Gastrocnemius medialis (tissue), 4 donors: ENCODE data around the gene FNDC8. TPM values are rescaled to one million over a fixed set of nuclear protein-coding genes. Genes with fewer than 3 reads are reported as not detected.

Experiments
- ATAC-seq, 2 donors: fragments of 150-250 bp; one replicate each; pipeline ENCODE4 v1.9.1; 2016
- DNase-seq, 2 donors: peaks; one replicate each; pipeline ENCODE4 v3.0.0-alpha.2; 2019
- H3K27ac ChIP-seq, 4 donors: fragments of 200-600 bp; sonication (generic); 1 replicate in 1 of 4; 2 replicates in 3 of 4; pipeline ENCODE4 v1.5.1; 2016 to 2018; ENCODE audit warnings: mild to moderate bottlenecking in 2 of 4, moderate library complexity in 1 of 4
- H3K27me3 ChIP-seq, 3 donors: fragments of 200-600 bp; sonication (generic) in 2 of 3; 1 replicate in 1 of 3; 2 replicates in 2 of 3; pipeline versions ENCODE4 v1.5.1 to v1.6.0; 2016 to 2019; ENCODE audit warnings: mild to moderate bottlenecking in 1 of 3, moderate library complexity in 1 of 3
- H3K36me3 ChIP-seq, 2 donors: fragments of 200-600 bp; sonication (generic) in 1 of 2; one replicate each; pipeline ENCODE4 v1.5.1; 2017 to 2018
- H3K4me1 ChIP-seq, 2 donors: fragments of 200-600 bp; sonication (generic) in 1 of 2; one replicate each; pipeline ENCODE4 v1.5.1; 2016 to 2017; ENCODE audit warnings: mild to moderate bottlenecking in 2 of 2
- H3K4me3 ChIP-seq, 4 donors: fragments of 200-600 bp; sonication (generic) in 3 of 4; 1 replicate in 1 of 4; 2 replicates in 3 of 4; pipeline ENCODE4 v1.5.1; 2016 to 2019; ENCODE audit warnings: mild to moderate bottlenecking in 2 of 4
- H3K9me3 ChIP-seq, 3 donors: fragments of 200-600 bp; sonication (generic) in 2 of 3; 1 replicate in 1 of 3; 2 replicates in 2 of 3; pipeline ENCODE4 v1.5.1; 2016 to 2019
- CTCF ChIP-seq, 5 experiments: fragments of 450-650 bp in 3 of 5; fragments of 200-600 bp in 2 of 5; sonication (generic) in 2 of 5; IDR thresholded peaks in 4 of 5; conservative IDR thresholded peaks in 1 of 5; 1 replicate in 4 of 5; 2 replicates in 1 of 5; pipeline ENCODE4 v1.5.1; 2016 to 2019; ENCODE audit warnings: antibody characterized with exemption in 5 of 5, mild to moderate bottlenecking in 3 of 5, moderate library complexity in 3 of 5
- POLR2A ChIP-seq, 2 donors: fragments of 450-650 bp; IDR thresholded peaks; one replicate each; pipeline ENCODE4 v1.6.1; 2017; ENCODE audit warnings: antibody characterized with exemption in 2 of 2, mild to moderate bottlenecking in 2 of 2, moderate library complexity in 2 of 2
- in situ Hi-C, 4 donors: fragments of 200-750 bp; cut with MboI; loops; one replicate each; pipeline versions ENCODE4 v1.15.0 to v1.8.0; 2017; ENCODE audit warnings: low sequenced_read_pairs in 4 of 4
- intact Hi-C: fragments of 100-400 bp; cut with DNase I; formaldehyde crosslinking; loops from one replicate; pipeline ENCODE4 v1.15.1; 2023; ENCODE audit warnings: low total_unique reads
- total RNA-seq, 4 donors: library from RNA; depleted of rRNA; stranded (reverse); fragments of >200 nt; gene quantifications; one replicate each; pipeline versions ENCODE4 v1.1.0 to v1.2.3, GENCODE V29; 2016

The FNDC8 gene
- total RNA-seq, 4 donors from 2014 or later = not detected

DNA sequence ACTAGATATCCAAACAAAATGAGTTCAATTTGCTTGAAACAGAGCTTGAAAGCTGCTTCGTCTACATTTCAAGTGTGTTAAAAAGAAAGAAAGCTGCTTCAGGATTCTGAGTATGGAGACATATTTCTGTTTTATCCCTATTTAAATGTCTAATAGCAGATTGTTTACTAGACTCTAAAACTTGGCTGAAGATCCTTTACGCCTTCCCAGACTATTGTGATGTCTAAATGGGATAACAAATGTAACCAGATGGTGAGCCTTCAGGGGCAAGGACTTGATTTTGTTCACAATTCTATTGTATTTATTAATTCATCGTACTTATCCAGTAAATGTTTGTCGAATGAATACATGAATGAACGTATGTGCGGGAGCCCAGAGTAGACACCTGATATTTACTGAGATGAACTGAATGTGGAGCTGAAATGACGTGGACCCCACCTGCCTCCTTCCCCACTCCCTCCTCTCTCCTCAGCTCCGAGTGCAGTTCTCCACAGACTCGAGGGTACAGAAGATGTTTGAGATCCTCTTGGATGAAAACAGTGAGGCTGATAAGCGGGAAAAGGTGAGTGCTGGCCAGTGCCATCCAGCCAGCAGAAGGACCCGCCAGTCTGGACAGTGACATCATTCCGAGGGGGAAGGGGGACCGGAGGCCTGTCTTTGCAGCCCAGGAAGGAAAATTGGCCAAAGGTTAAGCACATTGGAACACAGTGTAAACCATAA lies 31.2 kb downstream of the FNDC8 start:
- TF ChIP-seq CTCF (IDR thresholded peaks at IDR 0.05 in 4 of 5, conservative IDR thresholded peaks at IDR 0.05 in 1 of 5) (no peak), POLR2A (IDR thresholded peaks at IDR 0.05) (no peak)
- ATAC-seq (no peak), DNase-seq (no peak)
- intact Hi-C loops (no loop called here), in situ Hi-C loops (loop anchor here in 2 of 4 donors (10.0 to 25.0 kb wide), 2 partner anchors 392 to 585 kb away; partner anchors contain the start of gene RASL10B (in 1 of the 2))
- no peaks in the 10 kb centered on the region for H3K27me3 ChIP-seq
- H3K4me1 ChIP-seq = peaks cover 12 to 28% of the 10 kb centered on the region in 2 donors
- no peak overlapping the region for H3K4me3 ChIP-seq
- peaks cover 0 to 75% of the 10 kb centered on the region in 2 donors for H3K36me3 ChIP-seq
- H3K27ac ChIP-seq = peak overlapping the region in 1 of 4 donors; percentile 35
- H3K9me3 ChIP-seq = no peaks in the 10 kb centered on the region

DNA sequence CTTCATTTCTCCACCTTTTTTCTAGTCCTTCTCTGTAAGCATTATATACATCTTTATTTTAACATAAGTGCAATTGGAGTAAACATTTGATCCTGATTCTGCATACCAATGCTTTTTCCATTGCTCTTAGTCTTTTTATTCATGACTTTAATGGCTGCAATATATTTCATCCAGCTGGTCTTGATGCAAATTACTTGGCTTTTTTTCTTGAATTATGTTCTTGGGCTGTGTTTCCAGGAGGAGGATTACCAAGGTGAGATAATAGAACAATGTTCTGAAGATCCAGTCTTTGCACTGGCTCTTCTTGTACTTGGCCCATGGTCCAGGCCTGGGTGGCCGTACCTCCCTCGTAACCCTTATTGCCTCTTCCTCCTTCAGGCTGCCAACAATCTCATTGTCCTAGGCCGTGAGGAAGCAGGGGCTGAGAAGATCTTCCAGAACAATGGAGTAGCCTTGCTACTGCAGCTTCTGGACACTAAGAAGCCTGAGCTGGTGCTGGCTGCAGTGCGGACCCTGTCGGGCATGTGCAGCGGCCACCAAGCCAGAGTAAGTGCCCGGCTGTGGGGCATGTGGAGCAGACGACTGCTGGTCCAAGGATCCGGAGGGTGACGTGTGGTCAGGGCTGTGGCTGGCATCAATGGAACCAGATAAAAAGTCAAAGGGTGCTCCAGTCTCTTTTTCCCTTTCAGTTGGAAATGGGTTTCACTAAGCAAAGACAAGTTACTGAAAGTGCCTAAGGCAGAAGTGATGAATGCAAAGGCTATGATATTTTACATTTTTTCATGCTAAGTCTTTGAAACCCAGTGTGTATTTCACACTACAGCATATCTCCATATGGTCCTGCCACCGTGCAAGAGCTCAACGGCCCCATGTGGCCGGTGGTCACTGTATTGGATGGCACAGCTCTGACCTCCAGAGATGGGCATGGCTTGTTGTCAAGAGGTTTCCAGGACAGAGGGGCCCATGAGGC lies 33.1 kb downstream of the FNDC8 start:
- no peaks in the 10 kb centered on the region for H3K27me3 ChIP-seq
- no peak overlapping the region for H3K27ac ChIP-seq
- peaks cover 0 to 94% of the 10 kb centered on the region in 2 donors for H3K36me3 ChIP-seq
- peaks cover 8 to 12% of the 10 kb centered on the region in 2 donors for H3K4me1 ChIP-seq
- intact Hi-C loops (no loop called here), in situ Hi-C loops (loop anchor here in 2 of 4 donors (10.0 to 25.0 kb wide), 2 partner anchors 390 to 583 kb away; partner anchors contain the start of gene RASL10B (in 1 of the 2))
- no peaks in the 10 kb centered on the region for H3K9me3 ChIP-seq
- H3K4me3 ChIP-seq = no peak overlapping the region
- ATAC-seq = no peak
- no peak for DNase-seq
- no peak for TF ChIP-seq POLR2A (IDR thresholded peaks at IDR 0.05)
- no peak for TF ChIP-seq CTCF (IDR thresholded peaks at IDR 0.05 in 4 of 5, conservative IDR thresholded peaks at IDR 0.05 in 1 of 5)

DNA sequence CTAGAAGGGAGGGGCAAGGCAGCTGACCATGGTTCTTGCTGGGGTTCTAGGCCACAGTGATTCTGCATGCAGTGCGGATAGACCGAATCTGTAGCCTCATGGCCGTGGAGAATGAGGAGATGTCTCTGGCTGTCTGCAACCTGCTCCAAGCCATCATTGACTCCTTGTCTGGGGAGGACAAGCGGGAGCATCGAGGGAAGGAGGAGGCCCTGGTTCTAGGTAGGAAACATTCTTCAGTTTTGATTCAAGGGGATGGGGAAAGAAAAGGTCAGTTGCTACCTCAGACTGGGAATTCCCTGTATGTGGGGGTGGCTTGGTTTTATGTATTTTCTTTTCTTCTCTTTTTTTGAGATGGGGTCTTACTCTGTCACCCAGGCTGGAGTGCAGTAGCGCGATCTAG lies 33.8 kb downstream of the FNDC8 start:
- peaks cover under 1 to 4% of the 10 kb centered on the region in 2 donors for H3K4me1 ChIP-seq
- DNase-seq = no peak
- H3K4me3 ChIP-seq = no peak overlapping the region
- in situ Hi-C loops (loop anchor here in 2 of 4 donors (10.0 to 25.0 kb wide), 2 partner anchors 390 to 582 kb away; partner anchors contain the start of gene RASL10B (in 1 of the 2)), intact Hi-C loops (no loop called here)
- no peak for TF ChIP-seq CTCF (IDR thresholded peaks at IDR 0.05 in 4 of 5, conservative IDR thresholded peaks at IDR 0.05 in 1 of 5)
- TF ChIP-seq POLR2A (IDR thresholded peaks at IDR 0.05) = no peak
- H3K27ac ChIP-seq = no peak overlapping the region
- H3K36me3 ChIP-seq = peaks cover 0 to 94% of the 10 kb centered on the region in 2 donors
- H3K9me3 ChIP-seq = no peaks in the 10 kb centered on the region
- ATAC-seq = no peak
- no peaks in the 10 kb centered on the region for H3K27me3 ChIP-seq

DNA sequence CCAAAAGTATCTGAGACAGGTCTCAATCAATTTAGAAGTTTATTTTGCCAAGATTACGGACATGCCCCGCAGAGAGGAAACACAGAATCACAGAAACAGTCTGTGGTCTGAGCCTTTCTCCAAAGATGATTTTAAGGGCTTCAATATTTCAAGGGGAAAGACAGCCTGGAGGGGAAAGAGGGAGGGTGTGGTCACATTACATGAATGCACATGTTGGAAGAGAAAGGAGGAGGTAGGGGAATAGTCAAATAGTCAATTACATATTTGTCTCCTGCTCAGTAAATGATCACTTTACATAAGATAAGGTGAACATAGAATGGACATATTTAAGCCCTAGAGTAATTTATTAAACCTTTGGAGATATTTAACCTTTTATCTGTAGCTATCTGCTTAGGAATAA lies 38.5 kb downstream of the FNDC8 start:
- TF ChIP-seq POLR2A (IDR thresholded peaks at IDR 0.05) (no peak), CTCF (IDR thresholded peaks at IDR 0.05 in 4 of 5, conservative IDR thresholded peaks at IDR 0.05 in 1 of 5) (no peak)
- no peak for DNase-seq
- no peaks in the 10 kb centered on the region for H3K4me1 ChIP-seq
- H3K4me3 ChIP-seq = no peak overlapping the region
- in situ Hi-C loops (loop anchor here in 2 of 4 donors (10.0 to 25.0 kb wide), 2 partner anchors 385 to 577 kb away; partner anchors contain the start of gene RASL10B (in 1 of the 2)), intact Hi-C loops (no loop called here)
- no peak overlapping the region for H3K27ac ChIP-seq
- H3K27me3 ChIP-seq = no peaks in the 10 kb centered on the region
- H3K36me3 ChIP-seq = peaks cover 0 to 91% of the 10 kb centered on the region in 2 donors
- H3K9me3 ChIP-seq = no peaks in the 10 kb centered on the region
- no peak for ATAC-seq
